22Rv1 (cell line): ENCODE results near the gene LTBP1.

Experiments
- H3K27ac ChIP-seq: fragments of 450-650 bp; 2 replicates; pipeline ENCODE4 v1.5.1; 2017
- ZFX ChIP-seq: fragments of 450-650 bp; IDR thresholded peaks from 2 replicates; pipeline ENCODE4 v1.6.1; 2017; ENCODE audit warnings: antibody characterized with exemption, borderline replicate concordance
- TF ChIP-seq, protein P1 (sequence below): fragments of 450-650 bp; IDR thresholded peaks from 2 replicates; pipeline ENCODE4 v1.5.1; 2017; ENCODE audit warnings: mild to moderate bottlenecking

Gene LTBP1

DNA sequence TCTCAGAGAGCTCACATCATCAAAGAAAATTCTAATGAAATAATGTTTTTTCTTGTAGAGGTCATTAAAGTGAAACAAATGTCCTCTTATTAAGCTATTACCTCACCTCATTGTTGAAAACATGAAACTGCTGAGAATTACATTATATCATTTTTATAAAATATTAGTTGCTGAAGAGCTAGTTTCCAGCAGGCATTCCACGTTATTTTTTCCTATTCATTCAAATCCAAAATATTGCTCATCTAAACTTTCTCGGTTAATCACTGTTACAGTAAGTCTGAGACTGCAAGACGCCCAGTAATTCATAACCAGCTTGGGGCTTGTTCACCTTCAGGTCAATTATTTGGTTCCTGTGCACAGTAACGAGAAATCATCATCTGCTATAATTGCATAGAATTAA, 391.2 kb downstream of the LTBP1 start:
- TF ChIP-seq ZFX, result no peak
- no peak overlapping the region for H3K27ac ChIP-seq

DNA sequence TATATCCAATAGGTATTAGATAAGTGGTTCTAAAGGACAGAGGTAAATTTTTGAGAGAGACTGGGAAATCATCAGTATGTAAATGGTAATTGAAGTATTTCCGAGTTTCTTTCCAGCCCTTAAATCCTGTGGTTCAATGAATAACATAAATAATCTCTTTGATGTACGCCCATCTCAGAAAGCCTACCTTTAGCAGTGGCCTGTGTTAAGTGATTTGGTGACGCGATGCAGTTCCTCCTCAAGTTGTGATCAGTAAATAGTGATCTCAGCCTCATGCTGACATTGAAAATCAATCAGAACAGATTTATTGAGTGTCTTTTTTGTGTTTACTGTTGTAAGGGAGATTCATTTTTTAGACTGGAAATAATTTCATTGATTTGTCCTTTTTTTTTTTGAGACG, 392.5 kb downstream of the LTBP1 start:
- H3K27ac ChIP-seq, result no peak overlapping the region
- TF ChIP-seq, protein P1, sequence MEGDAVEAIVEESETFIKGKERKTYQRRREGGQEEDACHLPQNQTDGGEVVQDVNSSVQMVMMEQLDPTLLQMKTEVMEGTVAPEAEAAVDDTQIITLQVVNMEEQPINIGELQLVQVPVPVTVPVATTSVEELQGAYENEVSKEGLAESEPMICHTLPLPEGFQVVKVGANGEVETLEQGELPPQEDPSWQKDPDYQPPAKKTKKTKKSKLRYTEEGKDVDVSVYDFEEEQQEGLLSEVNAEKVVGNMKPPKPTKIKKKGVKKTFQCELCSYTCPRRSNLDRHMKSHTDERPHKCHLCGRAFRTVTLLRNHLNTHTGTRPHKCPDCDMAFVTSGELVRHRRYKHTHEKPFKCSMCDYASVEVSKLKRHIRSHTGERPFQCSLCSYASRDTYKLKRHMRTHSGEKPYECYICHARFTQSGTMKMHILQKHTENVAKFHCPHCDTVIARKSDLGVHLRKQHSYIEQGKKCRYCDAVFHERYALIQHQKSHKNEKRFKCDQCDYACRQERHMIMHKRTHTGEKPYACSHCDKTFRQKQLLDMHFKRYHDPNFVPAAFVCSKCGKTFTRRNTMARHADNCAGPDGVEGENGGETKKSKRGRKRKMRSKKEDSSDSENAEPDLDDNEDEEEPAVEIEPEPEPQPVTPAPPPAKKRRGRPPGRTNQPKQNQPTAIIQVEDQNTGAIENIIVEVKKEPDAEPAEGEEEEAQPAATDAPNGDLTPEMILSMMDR, result no peak
- no peak for TF ChIP-seq ZFX

- TF ChIP-seq, protein P1, result no peak
- TF ChIP-seq ZFX, result no peak
- no peak overlapping the region for H3K27ac ChIP-seq
These were observed 393.5 kb downstream of the LTBP1 start for GRCh38 chr2:33340280-33340679.

DNA sequence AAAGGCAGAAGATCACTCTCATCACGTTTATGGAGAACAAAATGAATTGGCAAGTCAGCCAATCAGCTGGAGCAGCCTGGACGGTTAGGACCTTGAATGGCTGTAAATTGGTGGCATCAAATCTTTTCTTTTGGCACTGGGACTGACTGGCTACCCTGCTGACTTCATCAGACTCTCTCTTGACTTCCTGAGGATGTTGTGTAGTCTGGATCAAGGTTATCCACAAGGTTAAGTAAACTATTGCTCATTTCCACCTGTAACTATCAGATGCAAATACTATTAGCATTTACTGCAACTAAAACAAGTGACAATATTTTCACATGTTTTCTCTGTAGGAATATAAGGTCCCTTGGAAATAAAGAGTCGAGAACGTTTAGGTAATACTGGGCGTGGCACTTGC, 395.4 kb downstream of the LTBP1 start:
- TF ChIP-seq, protein P1, result no peak
- TF ChIP-seq ZFX, result no peak
- no peak overlapping the region for H3K27ac ChIP-seq

- H3K27ac ChIP-seq, result no peak overlapping the region
- TF ChIP-seq ZFX, result no peak
- TF ChIP-seq, protein P1, result no peak
These were observed 396.0 kb downstream of the LTBP1 start for GRCh38 chr2:33342705-33343104.

DNA sequence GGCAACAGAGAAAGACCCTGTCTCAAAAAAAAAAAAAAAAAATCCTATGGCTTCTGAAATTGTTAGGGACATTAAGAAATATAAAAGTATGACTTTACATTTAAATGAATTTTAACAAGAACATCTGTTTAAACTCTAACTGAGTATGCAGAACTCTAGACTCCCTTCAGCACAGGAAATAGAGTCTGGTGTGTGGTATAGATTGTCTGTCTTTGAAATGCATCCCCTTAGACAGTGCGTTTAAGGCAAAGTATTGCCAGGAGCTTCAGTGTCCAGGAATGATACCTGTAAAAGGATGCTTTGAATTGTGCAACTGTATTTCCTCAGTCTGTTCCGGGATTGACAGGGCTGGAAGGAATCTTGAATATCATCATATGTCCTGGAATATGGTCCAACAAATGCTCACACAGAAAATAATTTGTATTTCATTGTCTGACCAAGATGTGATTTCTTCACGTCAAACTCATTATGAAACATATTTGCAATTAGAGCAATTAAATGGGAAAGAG, 396.7 kb downstream of the LTBP1 start:
- no peak for TF ChIP-seq ZFX
- TF ChIP-seq, protein P1, result no peak
- H3K27ac ChIP-seq, result no peak overlapping the region

GRCh38 chr2:33344230-33344629, 397.5 kb downstream of the LTBP1 start:
- no peak overlapping the region for H3K27ac ChIP-seq
- TF ChIP-seq ZFX, result no peak
- TF ChIP-seq, protein P1, result no peak

DNA sequence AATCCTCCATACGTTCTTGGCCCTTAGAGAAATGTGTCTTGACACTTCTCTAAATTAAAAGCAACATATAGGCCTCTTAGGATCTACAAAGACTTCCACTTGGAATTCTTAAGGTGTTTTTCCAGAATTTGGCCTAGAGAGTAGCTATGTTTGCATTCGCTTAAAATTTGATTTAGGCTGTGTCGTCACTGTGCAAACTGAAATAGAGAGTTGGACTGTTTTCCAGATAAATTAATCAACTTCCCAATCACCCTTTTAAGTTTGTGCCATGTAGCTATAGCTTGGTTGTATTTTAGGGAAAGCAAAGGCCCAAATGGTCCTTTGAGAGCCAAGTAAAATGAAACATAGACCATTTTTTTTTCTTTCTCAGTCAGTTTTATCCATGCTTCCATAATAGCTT, 401.1 kb downstream of the LTBP1 start:
- no peak overlapping the region for H3K27ac ChIP-seq
- TF ChIP-seq, protein P1, result no peak
- no peak for TF ChIP-seq ZFX
